Muscle of leg (tissue), 11 donors: ENCODE measurements around the gene KCNIP4. TPM values are rescaled to one million over a fixed set of nuclear protein-coding genes. Genes with fewer than 3 reads are reported as not detected.

Experiments used
- DNase-seq: peaks from one replicate; pipeline ENCODE4 v3.0.0; 2013
- H3K27ac ChIP-seq: one replicate; pipeline ENCODE4 v1.5.1; 2013; ENCODE audit warnings: mild to moderate bottlenecking, low read length, control low read depth
- H3K27me3 ChIP-seq: one replicate; pipeline ENCODE4 v1.6.1; 2013; ENCODE audit warnings: low read length; ENCODE audit not compliant: control insufficient read depth, insufficient read depth
- H3K36me3 ChIP-seq: one replicate; pipeline ENCODE4 v1.6.1; 2013; ENCODE audit warnings: low read length; ENCODE audit not compliant: control insufficient read depth, insufficient read depth
- H3K4me1 ChIP-seq: one replicate; pipeline ENCODE4 v1.6.1; 2013; ENCODE audit warnings: low read length; ENCODE audit not compliant: control insufficient read depth, insufficient read depth
- H3K4me3 ChIP-seq: one replicate; pipeline ENCODE4 v1.5.1; 2013; ENCODE audit warnings: low read length, control low read depth
- H3K9me3 ChIP-seq: replicated peaks from 2 replicates; pipeline ENCODE4 v1.6.1; 2013; ENCODE audit warnings: low read depth, low read length; ENCODE audit not compliant: control insufficient read depth
- WGBS: methylation state at CpG from one replicate; pipeline ENCODE4 v1.1.5; 2013; ENCODE audit warnings: missing lambda C conversion rate; ENCODE audit not compliant: insufficient coverage; 5-methylcytosine and 5-hydroxymethylcytosine counted together
- polyA plus RNA-seq, 8 donors: library from polyadenylated mRNA; unstranded; fragments of 120-200 nt; gene quantifications; one replicate each; pipeline versions ENCODE4 v1.2.1 to v1.2.3, GENCODE V29; 2013; ENCODE audit warnings: inconsistent platforms in 1 of 8, low replicate concordance in 1 of 8; ENCODE audit not compliant: insufficient read length in 8 of 8, insufficient read depth in 1 of 8
- total RNA-seq: library from RNA; stranded (reverse); fragments of 120-200 nt; gene quantifications from one replicate; pipeline ENCODE4 v1.2.4, GENCODE V29; 2013

Gene KCNIP4
- total and polyA plus RNA-seq, 9 donors: 0.44 to 2.8 (median 1.6) TPM

DNA sequence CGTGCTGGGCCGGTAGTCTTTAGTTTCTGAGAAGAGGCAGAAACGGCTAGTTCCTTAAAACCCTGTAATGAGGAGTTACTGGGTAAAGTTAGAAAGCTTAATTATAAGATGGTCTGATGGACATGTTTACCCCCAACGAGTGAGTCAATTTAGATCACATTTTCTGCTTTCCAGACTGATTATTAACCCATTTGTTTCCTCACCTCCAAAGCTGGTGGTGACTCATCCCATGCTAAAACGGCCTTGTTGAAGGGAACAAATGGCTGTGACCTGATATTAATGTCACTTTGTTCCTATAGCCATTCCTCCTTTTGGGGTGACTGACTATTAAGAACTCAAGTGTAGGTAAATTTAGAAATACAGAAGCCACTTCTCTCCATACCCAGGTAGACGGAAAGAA is 232.0 kb downstream of the KCNIP4 start:
- Histone ChIP-seq H3K27ac (no peak overlapping the region), H3K27me3 (no peaks in the 10 kb centered on the region), H3K4me1 (no peaks in the 10 kb centered on the region), H3K4me3 (no peak overlapping the region), H3K36me3 (no peaks in the 10 kb centered on the region), H3K9me3 (no peaks in the 10 kb centered on the region)
- no CpG with 5 or more reads among the region's 6 CpGs for WGBS
- DNase-seq: no peak

DNA sequence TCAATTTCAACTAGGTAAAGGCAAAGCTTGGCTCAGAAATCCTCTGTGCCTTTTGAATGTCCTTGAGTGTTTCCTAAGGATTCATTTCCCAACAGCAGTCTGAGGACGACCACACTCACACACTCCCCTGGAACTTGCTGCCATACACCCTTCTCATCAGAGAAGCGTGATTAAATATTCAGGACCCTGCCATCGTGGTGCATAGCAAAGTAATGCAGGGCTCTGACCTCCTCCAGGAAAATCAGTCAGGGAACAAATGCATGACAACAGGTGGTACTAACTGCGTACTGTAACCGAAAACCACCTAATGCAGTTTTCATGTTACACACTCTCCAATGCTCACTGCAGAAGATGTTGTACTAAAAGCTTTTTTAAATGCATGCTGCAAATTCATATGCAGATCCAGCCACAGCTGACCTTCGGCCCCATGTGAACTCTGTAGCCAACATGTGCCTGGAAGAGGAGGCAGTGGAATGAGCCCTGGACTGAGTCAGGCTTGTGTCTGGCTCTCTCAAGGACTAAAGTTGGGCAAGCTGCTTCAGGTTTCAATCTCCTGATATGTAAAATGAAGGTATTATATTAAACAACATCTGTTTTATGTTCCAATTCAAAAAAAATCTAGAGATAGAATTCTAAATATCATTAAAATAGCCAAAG is 238.3 kb downstream of the KCNIP4 start:
- Histone ChIP-seq H3K4me1 (no peaks in the 10 kb centered on the region), H3K27me3 (no peaks in the 10 kb centered on the region), H3K4me3 (no peak overlapping the region), H3K27ac (no peak overlapping the region), H3K9me3 (no peaks in the 10 kb centered on the region), H3K36me3 (no peaks in the 10 kb centered on the region)
- no peak for DNase-seq
- 40% methylated on average over 4 of the region's 6 CpGs for WGBS

DNA sequence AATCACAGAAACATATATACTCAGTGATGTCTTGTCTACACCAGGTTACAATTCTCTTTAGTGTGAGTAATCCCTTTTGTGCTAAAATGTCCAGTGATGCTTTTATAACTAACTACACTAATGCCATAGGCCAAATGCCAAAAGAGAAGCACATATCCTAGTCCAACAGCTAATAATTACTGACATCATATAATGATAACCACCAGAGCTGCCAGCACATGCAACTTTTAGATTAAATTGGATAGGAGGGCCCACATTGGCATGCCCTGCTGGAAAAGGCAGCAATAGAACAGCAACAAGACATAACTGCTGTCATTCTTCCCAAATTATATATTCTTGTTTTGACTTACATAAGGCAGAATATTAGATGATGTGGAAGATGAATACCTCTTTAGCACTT is 238.8 kb downstream of the KCNIP4 start:
- Histone ChIP-seq H3K9me3 (no peaks in the 10 kb centered on the region), H3K4me1 (no peaks in the 10 kb centered on the region), H3K27ac (no peak overlapping the region), H3K4me3 (no peak overlapping the region), H3K27me3 (no peaks in the 10 kb centered on the region), H3K36me3 (no peaks in the 10 kb centered on the region)
- no peak for DNase-seq

DNA sequence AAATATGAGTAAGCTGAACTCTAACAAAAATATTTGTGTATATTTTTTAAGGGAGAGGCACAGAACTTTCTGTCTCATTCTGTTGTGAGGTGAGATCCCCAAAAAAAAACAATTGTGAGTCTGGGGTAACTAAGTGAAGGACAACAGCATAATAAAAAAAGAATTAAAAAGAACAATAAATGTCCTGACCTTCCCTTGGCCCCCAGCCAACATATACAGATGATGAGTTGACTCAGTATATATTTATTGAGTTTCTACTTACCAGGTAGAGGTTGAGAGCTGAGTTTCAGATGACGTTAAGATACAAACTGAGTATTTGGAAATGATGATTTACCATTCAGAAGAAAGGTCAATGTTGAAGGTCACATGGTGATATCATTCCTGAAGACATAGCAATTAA is 239.5 kb downstream of the KCNIP4 start:
- H3K9me3 ChIP-seq: no peaks in the 10 kb centered on the region
- H3K27me3 ChIP-seq: no peaks in the 10 kb centered on the region
- no peak for DNase-seq
- WGBS: no CpG with 5 or more reads among the region's 1 CpG
- H3K4me3 ChIP-seq: no peak overlapping the region
- H3K36me3 ChIP-seq: no peaks in the 10 kb centered on the region
- no peak overlapping the region for H3K27ac ChIP-seq
- H3K4me1 ChIP-seq: no peaks in the 10 kb centered on the region

DNA sequence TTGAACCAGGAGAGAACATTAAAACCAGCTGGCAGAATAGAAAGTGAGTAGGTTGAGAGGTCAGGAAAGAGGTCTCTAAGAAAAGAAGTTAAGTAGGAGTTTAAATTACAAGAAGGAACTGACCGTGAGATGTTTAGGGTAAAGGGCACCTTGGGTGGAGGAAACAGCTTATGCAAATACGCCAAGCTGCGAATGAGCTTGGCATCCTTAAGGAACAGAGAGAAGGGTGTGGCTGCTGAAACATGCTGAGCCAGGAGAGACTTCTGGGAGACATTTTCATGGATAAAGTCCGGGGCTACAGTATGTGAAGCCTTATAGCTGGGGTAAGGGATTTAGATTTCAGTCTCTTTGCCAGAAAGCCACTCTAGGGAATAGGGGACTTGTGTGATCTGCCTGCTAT is 249.1 kb downstream of the KCNIP4 start:
- 27% methylated on average over 4 of the region's 4 CpGs for WGBS
- H3K27me3 ChIP-seq: no peaks in the 10 kb centered on the region
- no peak overlapping the region for H3K27ac ChIP-seq
- H3K9me3 ChIP-seq: no peaks in the 10 kb centered on the region
- no peak overlapping the region for H3K4me3 ChIP-seq
- no peaks in the 10 kb centered on the region for H3K36me3 ChIP-seq
- H3K4me1 ChIP-seq: no peaks in the 10 kb centered on the region
- DNase-seq: no peak

DNA sequence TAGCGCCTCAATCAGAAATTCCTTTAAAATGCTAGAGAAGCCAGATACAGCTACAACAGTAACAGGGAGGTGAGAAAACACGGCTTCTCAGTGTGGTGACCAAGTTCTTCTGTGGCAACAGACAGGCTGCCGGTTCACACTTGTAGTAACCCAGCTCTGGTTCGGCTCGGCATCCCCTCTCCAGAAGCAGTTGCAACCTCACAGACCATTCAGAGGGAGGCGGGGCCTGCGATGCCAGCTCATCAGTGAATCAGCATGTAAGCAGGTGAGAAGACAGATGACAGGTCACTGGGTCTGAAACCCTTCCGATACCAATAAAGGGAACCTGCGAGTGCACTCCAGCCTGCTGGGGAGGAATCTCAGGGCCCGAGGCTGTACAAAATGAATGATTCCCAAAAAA is 251.0 kb downstream of the KCNIP4 start:
- WGBS: 10% methylated on average over 7 of the region's 10 CpGs
- no peak overlapping the region for H3K4me3 ChIP-seq
- H3K27me3 ChIP-seq: no peaks in the 10 kb centered on the region

DNA sequence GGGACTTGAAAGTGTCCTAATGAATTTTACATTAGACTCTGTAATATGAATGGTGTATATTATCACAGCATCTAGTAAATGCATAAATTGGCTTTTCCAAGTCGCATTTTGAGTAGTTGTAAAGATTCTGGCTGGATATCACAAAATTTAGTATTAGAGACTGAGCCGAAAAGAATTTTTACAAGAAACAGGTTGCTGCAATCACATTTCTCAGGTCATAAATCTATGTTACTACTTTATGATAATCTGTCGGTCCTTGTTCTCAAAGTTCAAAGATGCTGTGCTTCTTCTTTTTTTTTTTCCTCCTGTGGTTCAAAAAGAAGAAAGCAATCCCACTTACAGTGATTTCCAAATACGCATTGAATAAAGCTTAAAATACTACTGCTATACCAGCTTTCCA is 253.4 kb downstream of the KCNIP4 start:
- Histone ChIP-seq H3K4me1 (no peaks in the 10 kb centered on the region), H3K36me3 (no peaks in the 10 kb centered on the region), H3K27ac (no peak overlapping the region), H3K4me3 (no peak overlapping the region), H3K27me3 (no peaks in the 10 kb centered on the region), H3K9me3 (no peaks in the 10 kb centered on the region)
- WGBS: no CpG with 5 or more reads among the region's 4 CpGs
- no peak for DNase-seq

More for the DNA sequence above, 251.0 kb downstream of the KCNIP4 start:
- Histone ChIP-seq H3K36me3 (no peaks in the 10 kb centered on the region), H3K4me1 (no peaks in the 10 kb centered on the region), H3K27ac (no peak overlapping the region), H3K9me3 (no peaks in the 10 kb centered on the region)
- no peak for DNase-seq

DNA sequence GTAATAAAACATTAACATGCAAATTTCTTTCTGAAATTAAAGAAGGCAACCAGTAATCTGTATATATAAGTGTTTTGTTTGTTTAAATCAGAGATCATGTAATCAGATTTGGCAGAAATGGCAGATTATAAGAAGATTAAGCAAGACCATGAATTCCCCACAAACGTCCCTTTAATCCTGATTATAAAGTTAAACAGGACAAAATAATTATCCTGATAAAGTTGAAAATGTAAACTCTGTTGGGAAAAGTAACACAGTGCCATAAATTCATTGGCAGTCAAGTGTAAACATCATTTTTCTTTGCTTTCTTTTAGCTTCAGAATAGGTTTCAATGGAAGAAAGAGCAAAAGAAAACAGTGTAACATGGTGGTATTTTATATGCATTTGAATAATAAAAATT is 256.3 kb downstream of the KCNIP4 start:
- no peaks in the 10 kb centered on the region for H3K36me3 ChIP-seq
- no peak overlapping the region for H3K4me3 ChIP-seq
- no peak for DNase-seq
- H3K27ac ChIP-seq: no peak overlapping the region
- H3K9me3 ChIP-seq: no peaks in the 10 kb centered on the region
- H3K27me3 ChIP-seq: no peaks in the 10 kb centered on the region
- no CpG with 5 or more reads among the region's 1 CpG for WGBS
- no peaks in the 10 kb centered on the region for H3K4me1 ChIP-seq

DNA sequence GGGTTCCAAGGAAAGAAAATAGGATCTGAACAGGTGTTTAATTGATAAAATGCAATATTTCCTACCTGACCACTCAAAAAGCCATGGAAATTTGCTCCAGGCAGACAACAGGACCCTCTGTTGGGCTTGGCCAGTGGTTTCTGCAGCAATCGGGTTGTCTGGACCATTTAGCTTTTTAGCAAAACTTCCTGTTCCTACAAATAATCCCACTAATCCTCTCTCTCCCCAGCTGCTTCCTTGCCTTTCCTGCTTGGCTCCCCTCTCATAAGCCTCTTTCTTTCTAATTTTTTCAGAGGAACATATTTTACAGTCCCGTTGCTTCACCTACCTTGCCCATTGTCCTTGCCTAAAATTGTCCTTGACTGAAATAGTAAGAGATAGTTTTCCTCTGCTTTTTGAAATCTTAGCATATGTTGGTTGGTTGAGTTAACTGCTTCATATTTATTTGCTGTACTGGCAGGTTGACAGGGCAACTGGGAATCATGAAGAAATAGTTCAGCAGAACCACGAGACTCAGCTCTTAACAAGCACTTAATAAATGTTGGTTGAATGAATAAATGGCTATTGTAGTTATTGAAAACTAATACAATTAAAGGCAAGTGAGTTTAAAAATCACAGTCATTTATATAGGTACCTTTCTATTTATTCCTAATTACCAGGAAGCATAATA is 259.8 kb downstream of the KCNIP4 start:
- whole genome bisulfite sequencing: 10% methylated on average over 1 of the region's 3 CpGs
- no peaks in the 10 kb centered on the region for H3K27me3 ChIP-seq
- H3K27ac ChIP-seq: no peak overlapping the region
- no peaks in the 10 kb centered on the region for H3K9me3 ChIP-seq
- H3K36me3 ChIP-seq: no peaks in the 10 kb centered on the region
- no peak for DNase-seq
- no peaks in the 10 kb centered on the region for H3K4me1 ChIP-seq
- no peak overlapping the region for H3K4me3 ChIP-seq

DNA sequence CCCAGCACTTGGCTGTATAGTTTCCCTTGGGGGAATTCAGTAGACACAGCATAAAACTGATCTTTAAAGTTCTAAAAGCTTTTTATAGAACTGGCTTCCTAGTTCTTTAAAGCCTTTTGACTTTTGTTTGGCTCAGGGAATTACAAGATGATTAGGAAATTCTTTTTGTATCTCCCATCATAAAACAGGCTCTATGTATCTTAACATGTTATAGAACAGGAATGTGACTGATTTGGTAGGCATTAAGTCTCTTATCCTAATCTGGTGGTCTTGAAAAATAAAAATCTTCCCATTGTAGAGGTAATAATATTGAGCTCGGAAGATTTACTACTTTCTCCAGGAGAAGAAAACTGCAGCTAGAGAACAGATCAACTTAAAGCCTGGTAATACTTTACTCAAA is 262.7 kb downstream of the KCNIP4 start:
- DNase-seq: no peak
- no peaks in the 10 kb centered on the region for H3K4me1 ChIP-seq
- no peaks in the 10 kb centered on the region for H3K27me3 ChIP-seq
- H3K4me3 ChIP-seq: no peak overlapping the region
- H3K27ac ChIP-seq: no peak overlapping the region
- H3K9me3 ChIP-seq: no peaks in the 10 kb centered on the region
- H3K36me3 ChIP-seq: no peaks in the 10 kb centered on the region
- no CpG with 5 or more reads among the region's 1 CpG for whole genome bisulfite sequencing
